Tibial nerve (tissue), 4 donors: ENCODE data around the gene LRFN5.

Experiments
- CTCF ChIP-seq, 5 experiments: fragments of 200-600 bp in 3 of 5; fragments of 450-650 bp in 2 of 5; sonication (generic) in 3 of 5; IDR thresholded peaks; one replicate each; pipeline ENCODE4 v1.5.1; 2016 to 2019; ENCODE audit warnings: antibody characterized with exemption in 5 of 5, mild to moderate bottlenecking in 3 of 5, moderate library complexity in 2 of 5
- EP300 ChIP-seq, 2 donors: sonication (generic); formaldehyde crosslinking; IDR thresholded peaks; one replicate each; pipeline ENCODE4 v1.6.1; 2017; ENCODE audit warnings: antibody characterized with exemption in 2 of 2, mild to moderate bottlenecking in 1 of 2
- POLR2A ChIP-seq, 2 donors: fragments of 450-650 bp; IDR thresholded peaks; one replicate each; pipeline ENCODE4 v1.6.1; 2017; ENCODE audit warnings: antibody characterized with exemption in 2 of 2, mild to moderate bottlenecking in 2 of 2, moderate library complexity in 2 of 2

DNA sequence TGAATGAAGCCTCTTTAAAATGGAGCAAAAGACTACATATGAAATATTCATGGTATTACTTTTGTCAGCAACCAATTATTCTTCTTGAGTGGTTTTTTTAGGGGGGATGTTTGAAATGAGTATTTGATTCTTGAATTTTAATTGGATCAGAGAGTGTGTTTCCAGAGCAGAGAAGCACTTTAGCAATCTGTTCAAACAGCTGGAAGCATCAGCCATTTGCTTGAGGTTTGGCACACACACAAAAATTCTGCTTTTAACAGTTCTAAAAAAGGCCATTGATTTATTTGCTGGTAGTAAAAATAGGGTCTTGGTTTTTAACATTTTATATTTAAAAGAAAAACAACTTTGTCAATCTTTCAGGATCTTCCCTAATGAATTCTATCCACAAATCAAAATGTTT is 292.7 kb downstream of the LRFN5 start:
- TF ChIP-seq CTCF (IDR thresholded peaks at IDR 0.05): no peak
- no peak for TF ChIP-seq POLR2A (IDR thresholded peaks at IDR 0.05)
- no peak for TF ChIP-seq EP300 (IDR thresholded peaks at IDR 0.05)
